Common myeloid progenitor, CD34-positive (primary cell): ENCODE results near the gene PKDREJ.

ENCODE experiments used
- CTCF ChIA-PET: fragments of 350-600 bp; sonication (Branson Sonifier 250); formaldehyde crosslinking; loops from one replicate; lab custom pipeline; 2021; ENCODE audit warnings: antibody characterized with exemption; lab: Charles Lee
- POLR2A ChIA-PET: fragments of 350-600 bp; sonication (Branson Sonifier 250); formaldehyde crosslinking; loops from one replicate; lab custom pipeline; 2021; ENCODE audit warnings: antibody characterized with exemption; lab: Charles Lee
- DNase-seq, 3 donors: peaks; one replicate each; pipeline versions ENCODE4 v3.0.0 to v3.0.0-alpha.2; 2013
- H3K27ac ChIP-seq, 2 experiments: 1 replicate in 1 of 2; 2 replicates in 1 of 2; pipeline ENCODE4 v1.7.0; 2013; ENCODE audit warnings: inconsistent platforms in 2 of 2, low read length in 2 of 2, mild to moderate bottlenecking in 2 of 2, low read depth in 1 of 2, moderate library complexity in 1 of 2; ENCODE audit not compliant: severe bottlenecking in 2 of 2, insufficient read depth in 1 of 2, poor library complexity in 1 of 2
- H3K27me3 ChIP-seq, 5 experiments: replicated peaks in 2 of 5; 1 replicate in 3 of 5; 2 replicates in 2 of 5; pipeline versions ENCODE4 v1.6.1 to v1.7.0; 2013; ENCODE audit warnings: low read length in 4 of 5, mild to moderate bottlenecking in 2 of 5, moderate library complexity in 2 of 5, inconsistent platforms in 1 of 5; ENCODE audit not compliant: insufficient read depth in 5 of 5, control insufficient read depth in 4 of 5
- H3K36me3 ChIP-seq, 4 experiments: 1 replicate in 2 of 4; 2 replicates in 2 of 4; pipeline versions ENCODE4 v1.6.1 to v1.7.0; 2013; ENCODE audit warnings: low read length in 3 of 4, control low read depth in 1 of 4, mild to moderate bottlenecking in 1 of 4; ENCODE audit not compliant: control insufficient read depth in 4 of 4, insufficient read depth in 4 of 4
- H3K4me1 ChIP-seq, 4 experiments: 1 replicate in 3 of 4; 2 replicates in 1 of 4; pipeline versions ENCODE4 v1.6.1 to v1.7.1; 2013; ENCODE audit warnings: low read length in 3 of 4, mild to moderate bottlenecking in 3 of 4, control low read depth in 1 of 4, inconsistent platforms in 1 of 4, moderate library complexity in 1 of 4; ENCODE audit not compliant: control insufficient read depth in 4 of 4, insufficient read depth in 4 of 4; ENCODE audit errors: control extremely low read depth in 1 of 4
- H3K4me3 ChIP-seq, 7 experiments: 1 replicate in 4 of 7; 2 replicates in 3 of 7; pipeline versions ENCODE4 v1.5.1 to v1.7.0; 2013; ENCODE audit warnings: mild to moderate bottlenecking in 7 of 7, low read length in 6 of 7, moderate library complexity in 6 of 7, inconsistent platforms in 2 of 7, low read depth in 2 of 7, control low read depth in 1 of 7; ENCODE audit not compliant: insufficient read depth in 4 of 7, control insufficient read depth in 1 of 7; ENCODE audit errors: extremely low read depth in 1 of 7
- H3K9me3 ChIP-seq, 5 experiments: 1 replicate in 4 of 5; 2 replicates in 1 of 5; pipeline versions ENCODE4 v1.6.1 to v1.7.1; 2013; ENCODE audit warnings: low read length in 4 of 5, mild to moderate bottlenecking in 2 of 5, inconsistent platforms in 1 of 5, low read depth in 1 of 5, moderate library complexity in 1 of 5; ENCODE audit not compliant: control insufficient read depth in 4 of 5, insufficient read depth in 2 of 5; ENCODE audit errors: control extremely low read depth in 1 of 5
- WGBS: methylation state at CpG from one replicate; pipeline ENCODE4 v1.1.5; 2013; ENCODE audit not compliant: insufficient coverage; 5-methylcytosine and 5-hydroxymethylcytosine counted together

The PKDREJ gene

DNA sequence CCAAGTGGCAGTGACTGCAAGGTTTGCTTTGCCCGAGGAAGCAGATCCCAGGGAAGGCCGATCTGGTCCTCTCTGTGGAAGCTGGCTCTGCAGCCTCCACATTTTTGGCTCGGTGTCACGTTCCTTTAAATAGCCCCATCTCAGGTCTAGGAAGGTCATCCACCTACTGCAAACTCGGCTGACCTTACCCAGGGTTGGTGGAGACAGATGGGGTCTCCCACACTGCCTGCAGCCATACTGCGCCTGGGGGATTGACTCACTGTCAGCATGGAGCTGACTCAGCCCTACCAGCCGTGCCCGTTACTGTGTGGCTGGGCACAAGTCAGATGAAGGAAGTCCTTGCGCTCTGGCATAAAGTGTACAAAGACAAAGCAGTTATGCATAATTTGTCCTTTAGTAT lies 29.9 kb downstream of the PKDREJ start:
- peaks cover 2 to 17% (median 10%) of the 10 kb centered on the region in 4 experiments for H3K36me3 ChIP-seq
- WGBS = 52% methylated on average over 8 of the region's 9 CpGs
- DNase-seq = peak; percentile 45 to 82 (median 74)
- H3K27ac ChIP-seq = no peak overlapping the region
- H3K27me3 ChIP-seq = no peaks in the 10 kb centered on the region
- H3K9me3 ChIP-seq = peaks cover 0 to 3% (median 0%) of the 10 kb centered on the region in 5 experiments
- ChIA-PET CTCF (no interaction called here), POLR2A (no interaction called here)
- H3K4me3 ChIP-seq = peak overlapping the region in 1 of 7 experiments; percentile 16
- H3K4me1 ChIP-seq = peaks cover 0 to 15% (median 8%) of the 10 kb centered on the region in 4 experiments

DNA sequence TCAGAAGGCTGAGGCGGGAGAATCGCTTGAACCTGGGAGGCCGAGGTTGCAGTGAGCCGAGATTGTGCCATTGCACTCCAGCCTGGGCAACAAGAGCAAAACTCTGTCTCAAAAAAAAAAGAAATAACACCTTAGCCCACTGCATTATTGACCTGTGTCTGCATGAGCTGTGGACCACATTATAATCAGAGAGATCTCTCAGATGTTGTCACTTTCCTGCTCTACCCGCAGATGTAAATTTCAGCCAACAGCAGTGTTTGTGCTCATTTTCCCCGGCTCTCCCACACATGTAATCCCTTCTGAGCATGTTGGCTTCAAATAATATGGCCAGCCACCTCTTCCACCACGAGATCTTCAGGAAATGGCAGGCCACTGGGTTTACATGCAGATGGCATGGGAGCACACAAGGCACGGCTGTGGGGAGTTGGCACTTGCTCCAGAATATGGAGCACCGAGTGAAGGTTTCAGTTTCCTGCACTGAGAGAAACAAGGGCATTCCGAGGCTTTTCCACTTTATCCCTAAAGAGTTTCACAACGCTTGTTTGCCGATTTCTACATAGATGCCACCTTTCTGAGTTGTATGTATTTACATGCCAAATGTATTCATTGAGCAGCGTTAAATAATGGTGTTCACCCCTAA lies 32.8 kb downstream of the PKDREJ start:
- H3K4me3 ChIP-seq = no peak overlapping the region
- ChIA-PET CTCF (no interaction called here), POLR2A (no interaction called here)
- H3K36me3 ChIP-seq = peaks cover 7 to 15% (median 10%) of the 10 kb centered on the region in 4 experiments
- H3K27ac ChIP-seq = no peak overlapping the region
- H3K4me1 ChIP-seq = peaks cover 0 to 15% (median 7%) of the 10 kb centered on the region in 4 experiments
- no peaks in the 10 kb centered on the region for H3K9me3 ChIP-seq
- 88% methylated on average over 9 of the region's 13 CpGs for WGBS
- no peaks in the 10 kb centered on the region for H3K27me3 ChIP-seq
- no peak for DNase-seq

DNA sequence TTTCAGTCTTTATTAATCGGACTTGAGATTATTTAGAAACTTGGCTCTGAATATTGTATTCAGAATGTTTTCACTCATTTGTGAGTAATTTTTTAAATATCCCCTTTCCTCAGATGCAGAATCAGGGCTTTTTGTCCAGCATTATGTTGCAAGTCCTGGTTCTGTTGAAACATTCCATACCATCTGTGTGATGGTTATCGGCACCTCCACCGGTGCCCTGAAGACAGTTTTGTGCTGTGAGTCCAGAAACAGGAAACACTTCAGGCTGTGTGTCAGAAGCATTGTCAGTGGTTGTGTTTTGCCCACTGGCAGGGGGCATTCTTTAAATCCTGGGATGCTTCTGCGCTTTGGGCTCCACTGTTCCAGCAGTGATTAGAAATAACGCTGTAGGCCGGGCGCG lies 33.4 kb downstream of the PKDREJ start:
- Histone ChIP-seq H3K27me3 (no peaks in the 10 kb centered on the region), H3K4me3 (no peak overlapping the region), H3K36me3 (peaks cover 7 to 10% (median 9%) of the 10 kb centered on the region in 4 experiments), H3K9me3 (no peaks in the 10 kb centered on the region), H3K27ac (no peak overlapping the region), H3K4me1 (peaks cover 0 to 15% (median 7%) of the 10 kb centered on the region in 4 experiments)
- CTCF ChIA-PET = no interaction called here
- DNase-seq = no peak
- POLR2A ChIA-PET = no interaction called here
- WGBS = 95% methylated on average over 7 of the region's 8 CpGs

DNA sequence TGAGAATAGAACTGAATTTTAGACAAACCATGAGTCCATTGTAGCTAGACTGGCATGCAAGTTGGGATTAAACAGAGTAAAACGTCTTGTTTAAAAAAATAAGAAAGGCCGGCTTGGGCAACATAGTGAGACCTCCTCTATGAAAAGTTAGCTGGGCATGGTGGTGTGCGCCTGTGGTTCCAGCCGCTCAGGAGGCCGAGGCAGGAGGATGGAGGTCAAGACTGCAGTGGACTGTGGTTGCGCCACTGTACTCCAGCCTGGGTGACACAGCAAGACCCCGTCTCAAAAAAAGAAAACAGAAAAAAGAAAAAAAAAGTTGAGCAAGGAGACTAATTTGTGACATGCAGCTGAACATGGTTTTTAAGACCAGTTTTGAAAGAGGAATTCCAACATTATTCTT lies 36.6 kb downstream of the PKDREJ start:
- no peak for DNase-seq
- Histone ChIP-seq H3K4me3 (no peak overlapping the region), H3K27me3 (no peaks in the 10 kb centered on the region), H3K36me3 (peaks cover 4 to 12% (median 7%) of the 10 kb centered on the region in 4 experiments), H3K4me1 (peaks cover 0 to 1% (median 0%) of the 10 kb centered on the region in 4 experiments), H3K27ac (no peak overlapping the region), H3K9me3 (no peaks in the 10 kb centered on the region)
- POLR2A ChIA-PET = no interaction called here
- 98% methylated on average over 5 of the region's 7 CpGs for WGBS
- CTCF ChIA-PET = interaction anchor here (1.2 kb wide), 1 partner anchor 52 kb away, joined by 3 read pairs; no protein-coding TSS in a partner anchor

DNA sequence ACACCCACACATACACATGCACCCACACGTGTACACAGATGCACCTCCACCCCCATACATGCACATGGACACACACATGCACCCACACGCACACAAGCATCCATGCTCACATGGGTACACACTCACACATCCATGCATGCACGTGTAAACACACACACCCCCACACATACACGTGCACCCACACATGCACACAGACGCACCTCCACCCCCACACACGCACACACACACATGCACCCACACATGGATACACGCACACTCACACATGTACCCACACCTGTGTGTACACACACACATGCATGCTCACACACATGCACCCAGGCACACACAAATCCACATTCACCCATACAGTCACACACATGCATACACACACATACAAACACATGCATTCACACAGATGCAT lies 37.5 kb downstream of the PKDREJ start:
- Histone ChIP-seq H3K27me3 (no peaks in the 10 kb centered on the region), H3K4me1 (peaks cover 0 to 1% (median 0%) of the 10 kb centered on the region in 4 experiments), H3K36me3 (peaks cover 7 to 16% (median 11%) of the 10 kb centered on the region in 4 experiments), H3K9me3 (no peaks in the 10 kb centered on the region), H3K4me3 (no peak overlapping the region), H3K27ac (no peak overlapping the region)
- CTCF ChIA-PET = no interaction called here
- POLR2A ChIA-PET = no interaction called here
- 100% methylated on average over 7 of the region's 7 CpGs for WGBS
- DNase-seq = no peak

DNA sequence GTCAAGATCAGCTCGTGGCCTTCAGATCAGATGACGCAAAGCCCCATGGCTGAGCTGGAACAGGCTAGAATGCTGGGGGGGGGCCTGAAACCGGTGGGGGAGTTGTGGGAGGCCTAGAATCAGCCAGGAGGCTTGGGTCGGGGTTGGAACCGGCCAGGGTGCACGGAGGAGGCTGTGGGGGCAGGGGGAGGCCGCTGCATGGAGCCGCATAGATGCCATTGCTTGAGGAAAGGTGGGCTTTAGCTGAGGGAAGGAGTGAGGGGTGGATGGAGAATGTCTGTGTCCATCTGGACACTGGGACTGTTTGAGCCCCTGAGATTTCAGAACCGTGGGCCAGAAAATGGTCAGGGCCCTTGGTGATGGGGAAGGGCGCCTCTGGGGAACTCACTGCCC lies 38.2 kb downstream of the PKDREJ start:
- POLR2A ChIA-PET = no interaction called here
- Histone ChIP-seq H3K27me3 (no peaks in the 10 kb centered on the region), H3K4me1 (no peaks in the 10 kb centered on the region), H3K9me3 (no peaks in the 10 kb centered on the region), H3K4me3 (no peak overlapping the region), H3K27ac (no peak overlapping the region), H3K36me3 (peaks cover 8 to 24% (median 13%) of the 10 kb centered on the region in 4 experiments)
- WGBS = 93% methylated on average over 8 of the region's 10 CpGs
- no peak for DNase-seq
- CTCF ChIA-PET = no interaction called here

DNA sequence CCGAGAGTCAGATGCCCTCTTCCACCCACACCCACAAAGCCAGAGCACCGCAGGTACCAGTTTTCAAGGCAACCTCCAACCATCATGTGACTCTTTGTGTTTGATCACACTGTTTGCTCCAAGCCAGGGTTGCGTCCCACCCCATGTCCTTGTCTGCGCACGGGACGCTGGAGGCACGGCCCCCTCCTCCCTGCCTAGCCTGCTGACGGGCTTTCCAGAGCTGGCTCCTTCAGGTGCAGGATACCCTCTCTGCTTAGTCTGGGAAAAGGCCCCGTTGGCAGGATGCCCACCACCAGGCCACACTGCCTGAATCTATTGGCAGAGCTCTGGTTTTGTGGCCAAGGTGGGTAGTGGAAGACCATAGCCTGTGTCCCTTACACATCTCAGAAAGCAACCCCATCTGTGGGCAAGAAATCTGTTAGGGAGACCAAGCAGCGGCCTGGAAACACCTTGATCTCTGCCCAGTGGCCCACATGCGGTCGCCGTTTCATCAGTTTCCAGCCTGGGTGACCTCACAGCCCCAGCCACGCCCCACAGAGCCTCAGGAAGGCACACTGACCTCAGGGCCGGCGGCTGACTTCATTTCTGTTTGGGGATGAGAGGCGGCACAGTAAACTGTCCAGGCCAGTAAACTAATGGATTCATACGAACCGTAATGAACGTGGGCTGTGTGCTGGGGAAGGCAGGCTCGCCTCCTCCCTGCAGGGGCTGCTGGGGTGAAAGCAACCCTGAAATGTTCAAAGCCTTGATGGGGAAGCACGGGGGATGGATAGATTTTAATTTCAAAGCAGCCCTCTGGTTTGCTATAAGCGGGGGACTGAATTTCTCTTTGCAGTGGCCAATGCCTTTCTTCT lies 38.9 kb downstream of the PKDREJ start:
- Histone ChIP-seq H3K4me3 (no peak overlapping the region), H3K36me3 (peaks cover 14 to 30% (median 18%) of the 10 kb centered on the region in 4 experiments), H3K27me3 (no peaks in the 10 kb centered on the region), H3K9me3 (no peaks in the 10 kb centered on the region), H3K4me1 (no peaks in the 10 kb centered on the region), H3K27ac (no peak overlapping the region)
- ChIA-PET POLR2A (no interaction called here), CTCF (no interaction called here)
- no peak for DNase-seq
- WGBS = 99% methylated on average over 21 of the region's 23 CpGs
